Thoracic aorta (tissue), 2 donors: Measurements from ENCODE around the gene YIPF3. TPM values are rescaled to one million over a fixed set of nuclear protein-coding genes. Genes with fewer than 3 reads are reported as not detected.

Source experiments
- ATAC-seq: fragments of 150-250 bp; one replicate; pipeline ENCODE4 v1.8.0; 2017; ENCODE audit warnings: low read depth; ENCODE audit not compliant: insufficient number of reproducible peaks, low FRiP score
- DNase-seq: peaks from one replicate; pipeline ENCODE4 v3.0.0-alpha.2; 2020; ENCODE audit warnings: low spot score
- H3K27ac ChIP-seq, 2 donors: fragments of 200-600 bp; sonication (generic); 1 replicate in 1 of 2; 2 replicates in 1 of 2; pipeline ENCODE4 v1.5.1; 2016; ENCODE audit warnings: mild to moderate bottlenecking in 2 of 2, moderate library complexity in 2 of 2
- H3K27me3 ChIP-seq: fragments of 200-600 bp; sonication (generic); replicated peaks from 2 replicates; pipeline ENCODE4 v1.6.0; 2016; ENCODE audit warnings: mild to moderate bottlenecking; ENCODE audit not compliant: insufficient read depth
- H3K36me3 ChIP-seq: fragments of 200-600 bp; sonication (generic); one replicate; pipeline ENCODE4 v1.5.1; 2016
- H3K4me1 ChIP-seq, 2 donors: fragments of 200-600 bp; sonication (generic); 1 replicate in 1 of 2; 2 replicates in 1 of 2; pipeline versions ENCODE4 v1.5.1 to v1.6.0; 2016; ENCODE audit warnings: low read depth in 2 of 2, mild to moderate bottlenecking in 1 of 2; ENCODE audit not compliant: control insufficient read depth in 1 of 2
- H3K4me3 ChIP-seq: fragments of 200-600 bp; sonication (generic); 2 replicates; pipeline ENCODE4 v1.5.1; 2016; ENCODE audit warnings: mild to moderate bottlenecking
- H3K9me3 ChIP-seq: fragments of 200-600 bp; sonication (generic); 2 replicates; pipeline ENCODE4 v1.5.1; 2016
- total RNA-seq, 2 donors: library from RNA; depleted of rRNA; stranded (reverse); fragments of >200 nt; gene quantifications; one replicate each; pipeline versions ENCODE4 v1.1.0 to v1.2.3, GENCODE V29; 2016
- TF ChIP-seq, protein P1 (sequence below): fragments of 200-600 bp; sonication (generic); IDR thresholded peaks from one replicate; pipeline ENCODE4 v1.5.1; 2019; ENCODE audit warnings: antibody characterized with exemption

The YIPF3 gene
- total RNA-seq, 2 donors from 2014 or later = 92.2 to 160 TPM

GRCh38 chr6:43497689-43498088, 19.0 kb downstream of the YIPF3 start:
- Histone ChIP-seq H3K27me3 (no peaks in the 10 kb centered on the region), H3K4me1 (peaks cover 19 to 46% of the 10 kb centered on the region in 2 donors), H3K36me3 (peaks cover 29% of the 10 kb centered on the region), H3K4me3 (no peak overlapping the region), H3K27ac (no peak overlapping the region), H3K9me3 (no peaks in the 10 kb centered on the region)
- TF ChIP-seq, protein P1, sequence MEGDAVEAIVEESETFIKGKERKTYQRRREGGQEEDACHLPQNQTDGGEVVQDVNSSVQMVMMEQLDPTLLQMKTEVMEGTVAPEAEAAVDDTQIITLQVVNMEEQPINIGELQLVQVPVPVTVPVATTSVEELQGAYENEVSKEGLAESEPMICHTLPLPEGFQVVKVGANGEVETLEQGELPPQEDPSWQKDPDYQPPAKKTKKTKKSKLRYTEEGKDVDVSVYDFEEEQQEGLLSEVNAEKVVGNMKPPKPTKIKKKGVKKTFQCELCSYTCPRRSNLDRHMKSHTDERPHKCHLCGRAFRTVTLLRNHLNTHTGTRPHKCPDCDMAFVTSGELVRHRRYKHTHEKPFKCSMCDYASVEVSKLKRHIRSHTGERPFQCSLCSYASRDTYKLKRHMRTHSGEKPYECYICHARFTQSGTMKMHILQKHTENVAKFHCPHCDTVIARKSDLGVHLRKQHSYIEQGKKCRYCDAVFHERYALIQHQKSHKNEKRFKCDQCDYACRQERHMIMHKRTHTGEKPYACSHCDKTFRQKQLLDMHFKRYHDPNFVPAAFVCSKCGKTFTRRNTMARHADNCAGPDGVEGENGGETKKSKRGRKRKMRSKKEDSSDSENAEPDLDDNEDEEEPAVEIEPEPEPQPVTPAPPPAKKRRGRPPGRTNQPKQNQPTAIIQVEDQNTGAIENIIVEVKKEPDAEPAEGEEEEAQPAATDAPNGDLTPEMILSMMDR = no peak
- ATAC-seq = no peak
- no peak for DNase-seq

- Histone ChIP-seq H3K4me3 (no peak overlapping the region), H3K27ac (no peak overlapping the region), H3K9me3 (no peaks in the 10 kb centered on the region), H3K36me3 (peaks cover 24% of the 10 kb centered on the region), H3K4me1 (peaks cover 25 to 46% of the 10 kb centered on the region in 2 donors), H3K27me3 (no peaks in the 10 kb centered on the region)
- TF ChIP-seq, protein P1 = no peak
- DNase-seq (no peak), ATAC-seq (no peak)
Measured at GRCh38 chr6:43497129-43497396, 19.7 kb downstream of the YIPF3 start.

DNA sequence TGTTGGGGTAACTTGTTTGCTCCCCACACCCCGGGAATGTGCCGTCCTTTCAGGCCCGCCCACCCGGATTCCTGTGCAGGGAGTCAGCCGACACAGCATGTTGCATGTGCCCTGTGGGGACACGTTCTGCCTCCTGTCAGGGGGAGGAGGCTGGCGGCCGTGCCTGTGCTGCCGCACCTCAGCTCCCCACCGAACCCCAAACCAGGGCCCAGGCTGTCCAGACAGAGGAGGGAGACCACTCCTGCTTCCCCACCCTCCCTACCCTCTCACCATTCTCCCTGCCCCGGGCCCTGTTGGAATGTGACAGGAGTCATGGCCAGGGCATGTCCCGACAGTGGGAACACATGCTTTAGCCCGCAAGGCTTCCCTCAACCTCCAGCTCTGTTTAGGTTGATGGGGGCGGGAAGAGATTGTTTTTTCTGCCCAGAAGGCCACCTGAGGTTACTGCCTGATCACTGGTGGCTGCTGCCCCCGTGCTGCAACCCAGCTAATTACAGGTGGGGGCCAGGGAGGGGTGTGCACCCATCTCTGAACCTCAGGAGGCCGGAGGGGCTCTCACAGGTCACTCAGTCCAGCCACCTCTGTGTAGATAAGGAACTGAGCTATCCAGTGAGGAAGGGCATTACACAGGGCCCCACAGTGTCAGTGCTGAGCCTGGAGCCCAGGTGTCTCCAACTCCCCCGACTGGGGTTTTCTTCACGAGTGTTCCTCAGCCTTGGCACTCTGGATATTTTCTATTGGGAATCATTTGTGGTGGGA, 20.2 kb downstream of the YIPF3 start:
- Histone ChIP-seq H3K27me3 (no peaks in the 10 kb centered on the region), H3K9me3 (no peaks in the 10 kb centered on the region), H3K27ac (peak overlapping the region; percentile 28 to 40), H3K36me3 (peaks cover 22% of the 10 kb centered on the region), H3K4me1 (peaks cover 30 to 46% of the 10 kb centered on the region in 2 donors), H3K4me3 (peak overlapping the region; percentile 21)
- TF ChIP-seq, protein P1 = peak; percentile 60
- ATAC-seq (no peak), DNase-seq (no peak)

GRCh38 chr6:43495409-43495941, 21.3 kb downstream of the YIPF3 start:
- Histone ChIP-seq H3K4me1 (peaks cover 30 to 46% of the 10 kb centered on the region in 2 donors), H3K9me3 (no peaks in the 10 kb centered on the region), H3K27ac (peak overlapping the region in 1 of 2 donors; percentile 28), H3K27me3 (no peaks in the 10 kb centered on the region), H3K36me3 (peaks cover 12% of the 10 kb centered on the region), H3K4me3 (no peak overlapping the region)
- TF ChIP-seq, protein P1 = no peak
- ATAC-seq (no peak), DNase-seq (no peak)

GRCh38 chr6:43494766-43495165, 22.0 kb downstream of the YIPF3 start:
- Histone ChIP-seq H3K9me3 (no peaks in the 10 kb centered on the region), H3K27me3 (no peaks in the 10 kb centered on the region), H3K36me3 (peaks cover 5% of the 10 kb centered on the region), H3K27ac (no peak overlapping the region), H3K4me1 (peaks cover 30 to 42% of the 10 kb centered on the region in 2 donors), H3K4me3 (no peak overlapping the region)
- TF ChIP-seq, protein P1 = no peak
- DNase-seq (no peak), ATAC-seq (no peak)
